Midbrain (tissue), 1 donor: Measurements from ENCODE around the gene EFCAB8.

Experiments
- DNase-seq: peaks from one replicate; lab custom pipeline; 2025; lab: John Stamatoyannopoulos, UW

EFCAB8 gene

GRCh38 chr20:32986331-32986966, 127.7 kb downstream of the EFCAB8 start:
- DNase-seq: peak; percentile 41

DNA sequence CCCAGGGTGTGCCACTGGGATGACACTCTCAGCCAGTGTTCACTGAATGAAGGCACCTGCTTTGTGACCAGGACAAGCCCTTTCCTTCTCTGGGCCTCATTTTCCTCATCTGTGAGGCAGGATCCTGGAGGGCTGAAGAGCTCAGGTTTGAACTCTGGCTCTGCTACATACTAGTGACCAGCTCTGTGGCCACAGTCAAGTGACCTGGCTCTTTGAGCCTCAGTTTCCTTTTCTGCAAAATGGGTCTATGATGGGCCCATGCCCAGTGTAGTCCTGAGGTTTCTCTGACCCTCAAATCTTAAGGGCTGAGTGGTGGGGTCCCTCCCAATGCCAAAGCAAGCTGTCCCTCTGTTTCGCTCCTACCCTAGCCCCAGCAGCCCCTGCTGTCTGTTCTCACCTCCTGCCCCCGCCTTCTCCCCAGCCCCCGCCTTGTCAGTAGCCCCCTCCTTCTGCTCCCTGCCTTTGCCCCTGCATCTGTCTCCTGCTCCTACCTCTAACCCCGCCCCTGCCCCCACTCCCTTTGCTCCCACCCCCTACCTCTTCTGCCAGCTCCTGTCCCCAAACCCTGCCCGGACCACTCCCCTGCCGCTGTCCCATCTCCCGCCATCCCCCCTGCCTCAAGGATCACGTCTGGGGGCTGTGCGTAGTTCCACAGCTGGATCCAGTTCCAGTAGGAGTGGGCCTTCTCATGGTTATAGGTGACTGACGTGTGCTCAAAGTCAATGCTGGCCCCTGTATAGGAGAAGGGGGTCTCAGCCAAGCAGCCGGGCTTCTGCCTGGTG, 128.5 kb downstream of the EFCAB8 start:
- DNase-seq: no peak

- DNase-seq: no peak
These were observed 129.3 kb downstream of the EFCAB8 start for GRCh38 chr20:32988008-32988407.

DNA sequence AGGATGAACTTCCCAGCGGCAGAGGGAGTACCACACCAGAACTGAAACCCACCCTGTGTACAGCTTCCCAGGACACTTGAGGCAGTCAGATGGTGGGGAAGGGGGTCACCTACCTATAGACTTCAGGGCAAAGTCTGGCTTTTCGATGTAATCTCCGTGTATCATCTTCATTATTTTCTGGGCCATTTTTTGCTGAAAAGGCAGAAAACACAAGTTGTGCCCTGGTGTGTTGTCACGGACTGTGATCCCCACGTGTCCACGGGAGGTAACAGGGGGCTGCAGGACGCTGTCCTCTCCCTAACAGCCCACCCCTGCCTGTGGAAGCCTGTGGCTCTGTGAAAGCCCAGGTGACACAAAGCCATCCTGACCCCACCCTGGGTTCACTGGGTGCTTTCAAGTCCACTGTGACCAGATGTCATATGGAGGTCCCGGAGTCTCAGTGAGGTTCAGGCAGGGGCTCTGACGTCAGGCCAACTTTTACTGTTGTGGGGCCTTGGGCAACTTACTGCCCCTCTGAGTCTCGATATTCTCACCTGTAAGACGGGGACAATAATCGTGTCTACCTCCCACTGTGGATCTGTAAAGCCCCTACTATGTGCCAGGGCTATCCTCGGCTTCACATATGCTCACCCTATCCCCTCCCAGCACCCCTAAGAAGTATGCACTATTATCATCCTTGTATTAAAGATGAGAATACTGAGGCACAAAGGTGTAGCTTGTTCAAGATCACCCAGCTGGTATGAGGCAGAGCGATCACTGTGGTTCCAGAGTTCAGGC, 131.0 kb downstream of the EFCAB8 start:
- DNase-seq: no peak

DNA sequence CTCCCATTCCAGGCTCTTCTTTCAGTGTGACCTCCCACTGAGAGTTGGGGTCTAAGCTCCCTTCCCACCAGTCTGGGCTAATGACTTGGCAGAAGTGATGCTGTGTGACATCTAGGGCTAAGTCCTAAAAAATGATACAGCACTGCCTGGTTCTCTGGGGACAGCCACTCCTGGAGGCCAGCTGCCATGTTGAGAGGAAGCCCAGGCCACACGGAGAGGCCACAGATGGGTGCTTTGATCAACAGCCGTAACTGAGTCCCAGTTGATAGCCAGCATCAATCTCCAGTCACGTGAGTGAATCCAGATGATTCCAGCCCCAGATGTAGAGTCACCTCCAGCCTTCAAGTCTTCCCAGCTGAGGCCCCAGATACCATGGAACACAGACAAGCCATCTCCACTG, 131.7 kb downstream of the EFCAB8 start:
- DNase-seq: no peak

- DNase-seq: no peak
These were observed 132.7 kb downstream of the EFCAB8 start for GRCh38 chr20:32991383-32991782.

- DNase-seq: no peak
These were observed 133.3 kb downstream of the EFCAB8 start for GRCh38 chr20:32991792-32992641.

DNA sequence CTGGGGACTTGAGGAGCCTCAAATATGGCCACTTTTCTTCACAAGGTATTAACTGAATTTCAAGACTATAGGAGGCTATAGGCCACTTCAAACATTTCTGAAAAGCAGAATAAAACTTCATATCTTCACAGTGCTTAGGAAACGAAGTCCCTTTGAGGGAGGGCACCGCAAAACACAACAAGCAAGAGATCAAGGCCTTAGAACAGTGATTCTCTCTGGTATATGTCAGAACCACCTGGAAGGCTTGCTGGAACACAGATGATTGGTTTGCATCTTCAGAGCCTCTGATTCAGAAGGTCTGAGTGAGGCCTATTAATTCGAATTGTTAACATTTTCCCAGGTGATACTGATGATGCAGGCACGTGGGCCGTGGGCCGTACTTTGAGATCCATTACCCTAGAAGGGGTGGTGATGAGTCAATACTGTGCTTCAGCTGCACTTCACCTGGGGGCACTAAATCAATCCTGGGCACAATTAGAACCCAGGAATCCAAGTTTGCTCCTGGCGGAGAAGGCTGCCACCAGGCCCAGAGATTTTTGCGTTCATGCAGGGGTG, 134.8 kb downstream of the EFCAB8 start:
- DNase-seq: no peak

GRCh38 chr20:32995802-32996201, 137.1 kb downstream of the EFCAB8 start:
- DNase-seq: no peak

DNA sequence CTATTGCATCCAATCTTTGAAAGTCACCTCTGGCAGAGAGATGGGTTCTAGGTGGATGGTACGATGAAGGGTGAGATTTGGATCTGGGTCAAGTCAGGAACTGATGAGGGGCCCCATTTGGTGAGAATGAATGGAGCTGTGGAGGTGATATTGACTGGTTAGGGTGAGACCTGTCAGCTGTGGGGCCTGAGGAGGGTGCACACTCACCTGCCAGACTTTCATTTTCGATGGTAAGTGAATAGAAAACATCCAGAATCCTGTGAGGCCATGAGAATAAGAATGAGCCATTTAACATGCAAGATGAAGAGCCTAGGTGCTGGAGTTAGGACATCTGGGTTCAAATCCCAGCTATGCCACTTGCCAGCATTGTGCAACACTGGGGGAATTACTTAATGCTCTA, 138.7 kb downstream of the EFCAB8 start:
- no peak for DNase-seq

DNA sequence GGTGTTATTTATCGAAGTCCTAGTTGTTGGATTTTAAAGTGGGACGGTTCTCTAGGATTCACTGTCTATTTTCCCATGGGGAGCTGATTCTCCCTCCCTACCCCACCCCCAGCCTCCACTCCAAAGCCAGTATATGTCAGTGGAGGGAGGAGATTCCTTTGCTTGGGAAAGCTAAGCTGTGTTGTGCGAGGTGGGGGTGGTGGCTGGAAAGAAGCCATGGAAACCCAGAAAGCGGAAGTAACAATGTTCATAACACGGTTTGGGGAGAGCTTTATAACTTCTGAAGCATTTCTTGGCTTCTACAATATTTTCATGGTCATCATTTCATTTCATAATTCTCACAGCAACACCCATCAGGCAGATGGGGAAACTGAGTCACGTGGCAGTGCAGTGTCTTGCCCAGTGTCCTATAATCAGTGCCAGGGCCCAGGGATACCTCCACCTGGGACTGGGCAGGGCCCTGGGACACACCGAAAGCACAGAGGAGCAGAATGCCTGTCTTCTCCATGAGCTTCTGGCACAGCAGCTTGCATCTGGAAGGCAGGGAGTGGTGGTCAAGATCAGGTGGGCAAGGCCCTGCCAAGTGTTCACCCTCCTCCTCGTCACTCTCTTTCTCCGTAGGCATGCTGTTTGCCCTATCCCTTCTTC, 141.0 kb downstream of the EFCAB8 start:
- DNase-seq: no peak

DNA sequence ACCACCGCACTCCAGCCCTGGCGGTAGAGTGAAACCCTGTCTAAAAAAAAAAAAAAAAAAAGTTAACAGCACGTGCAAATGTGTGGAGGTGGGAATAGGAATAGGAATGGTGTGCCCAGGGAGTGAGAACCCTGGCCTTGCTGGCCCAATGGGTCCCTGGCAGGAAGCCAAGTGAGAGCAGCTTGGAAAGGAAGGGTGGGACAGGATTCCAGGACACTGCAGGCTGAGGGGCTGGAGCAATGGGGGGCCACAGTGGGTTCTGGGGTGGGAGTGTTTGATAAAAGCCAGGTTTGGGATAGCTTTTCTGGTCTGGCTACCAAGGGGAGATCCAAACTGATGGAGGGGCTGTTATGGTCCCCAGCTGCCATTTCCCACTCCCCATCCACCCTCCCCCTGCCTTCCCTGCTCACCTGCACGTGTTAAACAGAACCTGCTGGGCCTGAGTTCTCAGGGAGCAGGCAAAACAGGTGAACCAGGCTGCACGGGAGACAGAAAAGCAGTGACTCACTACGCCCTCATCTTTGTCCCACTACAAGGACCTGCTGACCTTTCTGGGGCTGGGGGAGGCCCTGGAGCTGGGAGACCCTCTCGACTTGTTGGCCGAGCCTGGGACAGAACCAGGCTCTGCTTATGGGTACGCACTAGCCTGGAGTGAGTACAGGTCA, 142.2 kb downstream of the EFCAB8 start:
- DNase-seq: no peak

DNA sequence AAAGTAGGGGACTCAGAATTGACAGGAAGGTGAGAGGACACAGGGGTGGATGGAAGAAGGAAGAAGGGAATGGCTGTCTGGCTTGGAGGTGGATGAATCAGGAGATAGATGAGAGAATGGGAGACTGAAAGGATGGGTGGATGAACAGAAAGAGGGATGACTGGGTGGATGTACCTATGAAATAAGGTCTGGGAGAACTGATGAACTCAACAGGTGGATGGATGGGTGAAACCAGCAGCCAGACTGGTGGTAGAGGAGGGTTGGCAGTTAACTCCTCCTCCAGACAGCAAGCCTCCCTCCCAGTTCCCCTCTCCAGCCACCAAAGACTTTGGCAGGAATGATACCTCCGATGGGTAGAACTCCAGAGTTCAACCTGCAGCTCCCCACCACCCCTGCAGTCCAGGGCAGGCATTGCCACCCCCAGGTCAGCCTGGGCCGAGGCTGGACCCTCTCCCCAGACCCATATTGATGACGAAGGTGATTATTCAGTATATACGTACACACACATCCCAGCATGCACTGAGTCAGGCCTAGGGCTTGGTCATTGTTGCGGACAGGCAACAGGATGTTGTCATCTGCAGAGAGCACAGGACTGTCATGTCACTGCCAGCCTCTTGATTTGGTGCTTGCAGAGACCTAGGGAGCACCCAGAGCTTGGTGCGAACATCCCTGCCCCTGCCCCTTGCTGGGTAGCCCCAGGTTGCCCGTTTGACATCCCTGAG, 143.5 kb downstream of the EFCAB8 start:
- DNase-seq: no peak

GRCh38 chr20:33004141-33004751, 145.5 kb downstream of the EFCAB8 start, which contains the start of gene SUN5:
SUN5 (minus strand) TSS chr20:33004433; CDS start chr20:33004340, 93 bp downstream.
- DNase-seq: no peak

GRCh38 chr20:33005132-33005566, 146.4 kb downstream of the EFCAB8 start:
- no peak for DNase-seq

- no peak for DNase-seq
These were observed 147.4 kb downstream of the EFCAB8 start for GRCh38 chr20:33005908-33006775.

DNA sequence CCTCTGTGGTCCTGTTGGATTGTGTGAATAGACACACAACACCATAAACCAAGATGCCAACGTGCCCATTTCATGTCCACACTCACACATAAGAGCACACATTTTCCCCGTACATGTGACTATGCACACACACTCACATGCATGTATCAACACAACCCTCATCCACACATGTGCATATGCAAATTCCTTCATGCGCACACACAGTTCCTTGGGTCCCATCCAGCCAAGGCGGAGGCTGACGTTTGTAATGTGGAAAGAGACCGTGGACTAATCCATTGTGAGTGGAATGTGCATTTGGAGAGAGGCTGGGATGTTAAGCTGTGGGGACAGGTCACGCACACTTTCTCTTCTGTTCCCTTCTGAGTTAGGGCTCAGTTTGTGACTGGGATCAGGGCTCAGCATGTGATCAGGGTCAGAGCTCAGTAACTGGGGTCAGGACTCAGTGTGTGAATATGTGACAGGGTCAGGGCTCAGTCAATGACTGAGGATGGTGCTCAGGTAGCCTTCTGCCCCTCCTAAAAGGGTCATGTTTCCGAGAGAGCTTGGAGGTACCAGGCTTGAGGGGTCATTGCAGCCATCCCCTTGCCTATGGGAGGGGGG, 148.2 kb downstream of the EFCAB8 start:
- no peak for DNase-seq
